ENCODE results near the gene RPS23.

DNA sequence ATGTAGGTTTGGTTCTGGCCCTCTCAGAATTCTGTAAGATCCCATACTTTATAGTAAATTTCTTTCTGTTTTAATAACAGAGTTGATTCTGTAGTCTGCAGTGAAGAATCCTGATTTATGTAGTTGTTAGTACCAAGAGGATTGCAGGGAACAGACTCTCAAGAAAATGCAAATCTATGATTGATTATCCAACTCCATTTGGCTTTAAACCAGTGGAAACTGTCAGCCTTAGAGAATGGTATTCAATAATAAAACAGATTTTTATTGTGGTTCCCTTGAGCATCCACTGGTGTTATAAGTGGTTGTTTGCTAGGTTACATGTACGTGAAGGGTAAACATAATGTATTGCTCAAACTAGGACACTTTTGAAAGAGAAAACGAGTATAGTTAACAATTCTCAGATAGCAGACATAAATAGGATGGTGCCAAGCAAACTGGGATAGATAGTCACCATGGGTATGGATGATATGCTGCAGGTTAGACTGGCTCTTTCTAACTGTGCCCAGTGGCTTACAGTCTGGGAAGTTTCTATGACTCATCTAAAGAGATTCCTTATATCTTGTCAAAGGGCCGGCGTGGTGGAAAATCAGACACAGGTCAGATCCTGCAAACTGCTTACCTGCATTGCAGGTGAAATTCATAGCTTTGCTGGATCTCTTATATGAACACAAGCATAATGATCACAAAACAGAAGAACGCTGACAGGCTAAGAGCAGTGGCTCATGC, 41.7 kb upstream of the RPS23 start:
- no peak for TF ChIP-seq CTCF (conservative IDR thresholded peaks at IDR 0.05; ENCODE audit: low read depth, low read length)
- no peak for TF ChIP-seq EZH2 (IDR thresholded peaks at IDR 0.05; ENCODE audit: borderline replicate concordance, low read depth, low read length, poor library complexity, severe bottlenecking)

Measured in A673 (cell line).